Keratinocyte (primary cell): Measurements from ENCODE around the gene SLC9A7. TPM values are rescaled to one million over a fixed set of nuclear protein-coding genes. Genes with fewer than 3 reads are reported as not detected.

Experiments used
- DNase-seq: peaks from one replicate; pipeline ENCODE4 v3.0.0-alpha.2; 2011; ENCODE audit warnings: low read depth, missing footprints, low spot score
- FAIRE-seq: peaks from 2 replicates; lab custom pipeline; 2011; peaks lifted over from hg19 to GRCh38; lab: Jason Lieb, UNC
- H2AFZ ChIP-seq: 2 replicates; pipeline ENCODE4 v1.6.0; 2012; ENCODE audit warnings: low read length, control low read depth, inconsistent platforms; ENCODE audit not compliant: control insufficient read depth
- H3K27ac ChIP-seq: 2 replicates; pipeline ENCODE4 v1.5.1; 2011; ENCODE audit warnings: low read length; ENCODE audit not compliant: control insufficient read depth, insufficient read depth
- H3K27me3 ChIP-seq: 3 replicates; pipeline ENCODE4 v1.6.0; 2011; ENCODE audit warnings: low read length; ENCODE audit not compliant: control insufficient read depth, insufficient read depth; ENCODE audit errors: extremely low read depth
- H3K36me3 ChIP-seq, 2 experiments: 2 replicates in 1 of 2; 3 replicates in 1 of 2; pipeline ENCODE4 v1.5.1; 2011; ENCODE audit warnings: low read length in 2 of 2, mild to moderate bottlenecking in 1 of 2; ENCODE audit not compliant: control insufficient read depth in 2 of 2, insufficient read depth in 2 of 2; ENCODE audit errors: extremely low read depth in 1 of 2
- H3K4me1 ChIP-seq: 3 replicates; pipeline ENCODE4 v1.5.1; 2011; ENCODE audit warnings: low read length; ENCODE audit not compliant: control insufficient read depth, insufficient read depth; ENCODE audit errors: extremely low read depth
- H3K4me2 ChIP-seq: 3 replicates; pipeline ENCODE4 v1.6.0; 2011; ENCODE audit warnings: low read depth, low read length; ENCODE audit not compliant: control insufficient read depth, insufficient read depth; ENCODE audit errors: extremely low read depth
- H3K4me3 ChIP-seq, 3 experiments: fragments of 200-600 bp in 1 of 3; sonication (generic) in 1 of 3; 2 replicates in 2 of 3; 3 replicates in 1 of 3; pipeline ENCODE4 v1.5.1; 2011 to 2016; ENCODE audit warnings: low read length in 3 of 3, mild to moderate bottlenecking in 3 of 3, control low read depth in 2 of 3, inconsistent platforms in 1 of 3, low read depth in 1 of 3, mixed read lengths in 1 of 3, mixed run types in 1 of 3, moderate library complexity in 1 of 3; ENCODE audit not compliant: control insufficient read depth in 2 of 3, insufficient read depth in 2 of 3; ENCODE audit errors: extremely low read depth in 1 of 3
- H3K79me2 ChIP-seq: 2 replicates; pipeline ENCODE4 v1.6.0; 2012; ENCODE audit warnings: low read length; ENCODE audit not compliant: control insufficient read depth, insufficient read depth
- H3K9ac ChIP-seq: 3 replicates; pipeline ENCODE4 v1.6.0; 2011; ENCODE audit warnings: low read length; ENCODE audit not compliant: control insufficient read depth, insufficient read depth; ENCODE audit errors: extremely low read depth
- H3K9me1 ChIP-seq: 3 replicates; pipeline ENCODE4 v1.6.0; 2011; ENCODE audit warnings: low read length; ENCODE audit not compliant: control insufficient read depth, insufficient read depth; ENCODE audit errors: extremely low read depth
- H3K9me3 ChIP-seq: 2 replicates; pipeline ENCODE4 v1.5.1; 2012; ENCODE audit warnings: low read depth, low read length; ENCODE audit not compliant: control insufficient read depth
- H4K20me1 ChIP-seq: 3 replicates; pipeline ENCODE4 v1.6.0; 2011; ENCODE audit warnings: low read length; ENCODE audit not compliant: control insufficient read depth, insufficient read depth; ENCODE audit errors: extremely low read depth
- CTCF ChIP-seq, 3 experiments: IDR thresholded peaks in 1 of 3; conservative IDR thresholded peaks in 1 of 3; optimal IDR thresholded peaks in 1 of 3; 2 replicates in 2 of 3; 3 replicates in 1 of 3; pipeline versions ENCODE3 to v1.5.1; 2011; ENCODE audit warnings: low read length in 3 of 3, mild to moderate bottlenecking in 3 of 3, moderate library complexity in 2 of 3, control low read depth in 1 of 3, inconsistent platforms in 1 of 3; ENCODE audit not compliant: insufficient read depth in 2 of 3; ENCODE audit errors: extremely low read depth in 1 of 3
- EZH2 ChIP-seq: IDR thresholded peaks from one replicate; pipeline ENCODE4 v1.6.1; 2012; ENCODE audit warnings: inconsistent platforms, mild to moderate bottlenecking, low read length, moderate library complexity
- dilution Hi-C: fragments of 300-500 bp; cut with MboI; formaldehyde crosslinking; loops from one replicate; pipeline ENCODE4 v1.7.0; 2020; ENCODE audit warnings: low sequenced_read_pairs; ENCODE audit not compliant: extremely low pct_ligation_motif_present
- polyA plus RNA-seq, 5 experiments: library from polyadenylated mRNA; depleted of rRNA in 3 of 5; stranded (reverse) in 3 of 5; stranded (forward) in 1 of 5; unstranded in 1 of 5; fragments of >200 nt; gene quantifications; 1 replicate in 1 of 5; 2 replicates in 3 of 5; 3 replicates in 1 of 5; pipeline versions ENCODE4 v1.2.1 to v1.2.3, GENCODE V29; 2011 to 2012; ENCODE audit warnings: missing spikeins in 2 of 5, low read depth in 1 of 5, low replicate concordance in 1 of 5

Gene SLC9A7
- polyA plus RNA-seq, 1 donor (not counting 4 experiments of a cell fraction or from before 2014, with no cell fraction given), result 8.1 TPM

- Histone ChIP-seq H3K4me3 (no peak overlapping the region), H3K9ac (no peak overlapping the region), H4K20me1 (no peaks in the 10 kb centered on the region), H3K9me3 (no peaks in the 10 kb centered on the region), H3K27me3 (no peaks in the 10 kb centered on the region), H3K79me2 (no peaks in the 10 kb centered on the region), H2AFZ (no peak overlapping the region), H3K4me1 (no peaks in the 10 kb centered on the region), H3K9me1 (no peaks in the 10 kb centered on the region), H3K27ac (no peak overlapping the region), H3K36me3 (no peaks in the 10 kb centered on the region), H3K4me2 (no peak overlapping the region)
- no peak for TF ChIP-seq EZH2
- no peak for TF ChIP-seq CTCF (optimal IDR thresholded peaks at IDR 0.05 in 1 of 3, IDR thresholded peaks at IDR 0.05 in 1 of 3, conservative IDR thresholded peaks at IDR 0.05 in 1 of 3; ENCODE audit: extremely low read depth in 1 of 3, insufficient read depth in 2 of 3, low read length in 3 of 3)
- DNase-seq (no peak), FAIRE-seq (no peak)
- dilution Hi-C loops, result no loop called here
Observed at GRCh38 chrX:46620505-46620904, 138.4 kb downstream of the SLC9A7 start.

GRCh38 chrX:46618947-46619346 lies 140.0 kb downstream of the SLC9A7 start:
- FAIRE-seq, result no peak
- no peaks in the 10 kb centered on the region for H3K27me3 ChIP-seq
- H3K36me3 ChIP-seq, result no peaks in the 10 kb centered on the region
- H3K9me3 ChIP-seq, result no peaks in the 10 kb centered on the region
- H3K4me2 ChIP-seq, result no peak overlapping the region
- no peaks in the 10 kb centered on the region for H3K9me1 ChIP-seq
- no peak overlapping the region for H3K4me3 ChIP-seq
- TF ChIP-seq CTCF (optimal IDR thresholded peaks at IDR 0.05 in 1 of 3, IDR thresholded peaks at IDR 0.05 in 1 of 3, conservative IDR thresholded peaks at IDR 0.05 in 1 of 3; ENCODE audit: extremely low read depth in 1 of 3, insufficient read depth in 2 of 3, low read length in 3 of 3) (no peak), EZH2 (no peak)
- no peaks in the 10 kb centered on the region for H4K20me1 ChIP-seq
- no peaks in the 10 kb centered on the region for H3K79me2 ChIP-seq
- H3K9ac ChIP-seq, result no peak overlapping the region
- H3K27ac ChIP-seq, result no peak overlapping the region
- H3K4me1 ChIP-seq, result no peaks in the 10 kb centered on the region
- dilution Hi-C loops, result no loop called here
- H2AFZ ChIP-seq, result no peak overlapping the region
- DNase-seq, result no peak
